GM19463 (cell line): ENCODE data around the gene ANXA2R.
A peak's percentile ranks its signal among the peaks of the same experiment; 100 is the strongest.
"Not testable (repeated sequence)": the region's sequence is repeated elsewhere in the genome, so short reads cannot be mapped to it uniquely, and the experiment has no call there.

Source experiments
- ATAC-seq: cut with Tn5 transposase; IDR thresholded peaks from one replicate; pipeline ENCODE4 v1.9.1; 2021; ENCODE audit warnings: mild to moderate bottlenecking, moderate library complexity; ENCODE audit not compliant: unreplicated experiment

The ANXA2R gene, protein sequence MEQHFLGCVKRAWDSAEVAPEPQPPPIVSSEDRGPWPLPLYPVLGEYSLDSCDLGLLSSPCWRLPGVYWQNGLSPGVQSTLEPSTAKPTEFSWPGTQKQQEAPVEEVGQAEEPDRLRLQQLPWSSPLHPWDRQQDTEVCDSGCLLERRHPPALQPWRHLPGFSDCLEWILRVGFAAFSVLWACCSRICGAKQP

DNA sequence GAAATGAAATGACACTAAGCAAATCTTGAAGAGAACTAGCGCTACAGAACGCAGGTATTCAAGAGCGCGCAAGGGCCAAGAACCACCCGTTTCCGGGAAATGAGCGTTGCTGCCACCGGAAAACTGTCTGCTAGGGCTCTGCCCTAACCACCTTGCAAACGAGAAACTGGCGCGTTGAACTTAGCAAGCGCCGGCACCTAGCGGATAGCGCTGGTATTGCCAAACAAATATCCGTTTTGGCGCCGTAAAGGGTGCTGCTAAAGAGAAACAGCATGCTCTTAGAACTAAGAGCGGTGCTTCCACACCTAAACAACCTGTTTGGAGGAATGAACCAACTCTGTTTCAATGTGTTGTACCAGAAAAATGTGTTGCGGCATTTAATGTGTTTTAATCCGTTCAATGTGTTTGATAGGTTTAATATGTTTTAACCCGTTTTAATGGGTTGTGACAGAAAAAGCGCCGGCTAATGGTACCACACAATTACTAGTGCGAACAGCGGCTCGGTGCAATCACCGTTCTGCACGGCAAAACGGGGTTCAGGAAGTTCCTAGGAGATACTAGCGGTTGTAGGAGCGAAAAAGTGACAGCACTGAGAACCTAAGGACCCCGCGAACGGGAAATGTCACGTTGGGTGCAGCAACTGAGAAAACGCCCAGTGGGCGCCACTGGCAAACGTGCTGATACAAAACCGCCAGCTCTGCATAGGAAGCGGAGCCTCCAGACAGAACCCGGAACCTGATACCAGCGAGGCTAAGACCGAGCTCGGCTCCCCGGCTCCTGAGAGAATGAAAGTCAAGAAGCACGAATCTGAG is at the start of gene ANXA2R:
ANXA2R (minus strand) TSS at position 33 of the 812 bp plus-strand sequence. CDS start 273 bp downstream, outside the sequence.
- ATAC-seq, result peak; percentile 28

DNA sequence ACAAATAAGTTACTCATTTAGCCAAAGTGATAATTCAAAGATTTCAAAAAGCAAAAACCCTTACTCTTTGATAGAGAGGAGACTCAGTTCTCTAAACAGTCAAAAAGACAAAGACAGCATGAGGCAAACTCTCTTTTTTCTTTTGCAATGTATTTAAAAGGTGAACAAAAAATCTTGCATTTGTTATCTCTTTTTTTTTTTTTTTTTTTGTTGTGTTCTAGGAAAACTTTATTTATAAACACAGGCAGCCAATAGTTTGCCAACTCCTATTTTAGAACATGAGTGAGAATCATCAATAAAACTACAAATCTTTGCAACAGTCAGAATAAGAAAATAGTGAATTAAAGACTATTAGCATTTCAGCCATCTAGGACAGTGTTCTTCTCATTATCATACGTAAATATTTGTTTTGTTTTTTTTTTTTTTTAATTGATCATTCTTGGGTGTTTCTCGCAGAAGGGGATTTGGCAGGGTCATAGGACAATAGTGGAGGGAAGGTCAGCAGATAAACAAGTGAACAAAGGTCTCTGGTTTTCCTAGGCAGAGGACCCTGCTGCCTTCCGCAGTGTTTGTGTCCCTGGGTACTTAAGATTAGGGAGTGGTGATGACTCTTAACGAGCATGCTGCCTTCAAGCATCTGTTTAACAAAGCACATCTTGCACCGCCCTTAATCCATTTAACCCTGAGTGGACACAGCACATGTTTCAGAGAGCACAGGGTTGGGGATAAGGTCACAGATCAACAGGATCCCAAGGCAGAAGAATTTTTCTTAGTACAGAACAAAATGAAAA is 46.2 kb upstream of the ANXA2R start:
- not testable (repeated sequence) for ATAC-seq

DNA sequence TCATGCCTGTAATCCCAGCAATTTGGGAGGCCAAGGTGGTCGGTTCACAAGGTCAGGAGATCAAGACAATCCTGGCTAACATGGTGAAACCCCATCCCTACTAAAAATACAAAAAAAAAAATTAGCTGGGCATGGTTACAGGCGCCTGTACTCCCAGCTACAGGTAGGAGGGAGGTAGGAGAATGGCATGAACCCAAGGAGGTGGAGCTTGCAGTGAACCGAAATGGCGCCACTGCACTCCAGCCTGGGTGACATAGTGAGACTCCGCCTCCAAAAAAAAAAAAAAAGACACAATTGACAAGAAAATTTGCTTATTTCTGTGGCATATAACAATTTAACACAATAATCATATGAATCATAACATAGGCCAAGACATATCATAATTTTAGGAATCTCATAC is 45.3 kb upstream of the ANXA2R start:
- ATAC-seq, result no peak

DNA sequence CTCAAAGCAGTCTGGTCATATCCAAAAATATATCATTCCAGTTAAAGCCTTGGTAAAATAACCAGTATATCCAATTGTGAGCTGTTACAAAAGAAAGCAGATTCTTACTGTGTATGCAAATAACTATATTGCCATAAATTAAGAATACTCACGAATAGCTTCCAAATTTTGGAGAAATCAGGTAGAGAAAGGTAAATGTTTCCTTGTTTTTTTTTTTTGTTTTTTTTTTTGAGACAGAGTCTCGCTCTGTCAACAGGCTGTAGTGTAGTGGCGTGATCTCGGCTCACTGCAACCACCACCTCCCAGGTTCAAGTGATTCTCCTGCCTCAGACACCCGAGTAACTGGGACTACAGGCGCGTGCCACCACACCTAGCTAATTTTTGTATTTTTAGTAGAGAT is 44.3 kb upstream of the ANXA2R start:
- not testable (repeated sequence) for ATAC-seq

DNA sequence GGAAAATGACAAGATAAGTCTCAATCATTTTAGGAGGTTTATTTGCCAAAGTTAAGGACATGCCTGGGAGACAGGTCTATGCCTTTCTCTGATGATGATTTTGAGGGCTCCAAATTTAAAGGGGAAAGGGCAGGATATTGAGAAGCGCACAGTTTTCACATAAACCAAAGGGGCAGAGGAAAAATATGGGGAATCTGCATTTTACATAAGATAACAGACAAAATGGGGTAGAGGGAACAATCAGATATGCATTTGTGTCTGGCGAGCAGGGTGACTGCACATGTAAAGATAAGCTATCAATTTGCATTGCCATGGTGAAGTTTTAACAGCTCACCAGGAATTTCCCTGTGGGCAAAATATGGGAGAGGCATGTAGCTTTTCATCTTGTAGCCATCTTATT is 41.2 kb upstream of the ANXA2R start:
- not testable (repeated sequence) for ATAC-seq

DNA sequence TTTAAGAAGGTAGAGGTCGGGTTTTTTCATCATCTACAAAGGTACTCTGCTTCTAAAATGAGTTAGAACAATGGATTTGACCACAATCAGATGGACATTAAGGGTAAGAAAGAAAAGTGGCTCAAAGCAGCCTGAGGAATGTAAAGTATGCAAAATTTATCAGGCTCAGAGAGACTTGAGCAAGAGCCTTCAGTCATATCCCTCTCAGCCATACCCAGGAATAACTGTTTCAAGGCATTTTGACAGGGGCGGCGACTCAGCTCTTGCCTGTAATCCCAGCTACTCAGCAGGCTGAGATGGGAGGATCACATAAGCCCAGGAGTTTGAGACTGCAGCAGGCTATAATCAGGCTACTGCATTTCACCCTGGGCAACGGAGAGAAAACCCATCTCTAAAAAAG is 38.8 kb upstream of the ANXA2R start:
- no peak for ATAC-seq

DNA sequence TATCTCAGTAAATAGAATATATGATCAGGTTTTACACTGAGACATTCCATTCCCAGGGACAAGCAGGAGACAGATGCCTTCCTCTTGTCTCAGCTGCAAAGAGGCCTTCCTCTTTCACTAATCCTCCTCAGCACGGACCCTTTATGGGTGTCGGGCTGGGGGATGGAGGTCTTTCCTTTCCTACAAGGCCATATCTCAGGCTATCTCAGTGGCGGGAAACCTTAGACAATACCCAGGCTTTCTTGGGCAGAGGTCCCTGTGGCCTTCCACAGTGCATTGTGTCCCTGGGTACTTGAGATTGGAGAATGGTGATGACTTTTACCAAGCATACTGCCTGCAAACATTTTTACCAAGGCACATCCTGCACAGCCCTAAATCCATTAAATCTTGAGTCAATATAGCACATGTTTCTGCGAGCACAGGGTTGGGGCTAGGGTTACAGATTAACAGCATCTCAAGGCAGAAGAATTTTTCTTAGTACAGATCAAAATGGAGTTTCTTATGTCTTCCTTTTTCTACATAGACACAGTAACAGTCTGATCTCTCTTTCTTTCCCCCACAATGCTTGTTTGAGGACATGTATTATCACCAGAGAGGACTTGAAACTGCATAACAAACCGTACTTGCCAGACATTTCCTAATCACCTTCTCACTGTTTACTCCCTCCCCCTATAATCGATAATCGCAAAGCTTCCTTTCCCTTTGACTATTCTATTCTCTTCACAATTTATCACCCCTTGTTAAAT is 37.5 kb upstream of the ANXA2R start:
- ATAC-seq, result not testable (repeated sequence)

DNA sequence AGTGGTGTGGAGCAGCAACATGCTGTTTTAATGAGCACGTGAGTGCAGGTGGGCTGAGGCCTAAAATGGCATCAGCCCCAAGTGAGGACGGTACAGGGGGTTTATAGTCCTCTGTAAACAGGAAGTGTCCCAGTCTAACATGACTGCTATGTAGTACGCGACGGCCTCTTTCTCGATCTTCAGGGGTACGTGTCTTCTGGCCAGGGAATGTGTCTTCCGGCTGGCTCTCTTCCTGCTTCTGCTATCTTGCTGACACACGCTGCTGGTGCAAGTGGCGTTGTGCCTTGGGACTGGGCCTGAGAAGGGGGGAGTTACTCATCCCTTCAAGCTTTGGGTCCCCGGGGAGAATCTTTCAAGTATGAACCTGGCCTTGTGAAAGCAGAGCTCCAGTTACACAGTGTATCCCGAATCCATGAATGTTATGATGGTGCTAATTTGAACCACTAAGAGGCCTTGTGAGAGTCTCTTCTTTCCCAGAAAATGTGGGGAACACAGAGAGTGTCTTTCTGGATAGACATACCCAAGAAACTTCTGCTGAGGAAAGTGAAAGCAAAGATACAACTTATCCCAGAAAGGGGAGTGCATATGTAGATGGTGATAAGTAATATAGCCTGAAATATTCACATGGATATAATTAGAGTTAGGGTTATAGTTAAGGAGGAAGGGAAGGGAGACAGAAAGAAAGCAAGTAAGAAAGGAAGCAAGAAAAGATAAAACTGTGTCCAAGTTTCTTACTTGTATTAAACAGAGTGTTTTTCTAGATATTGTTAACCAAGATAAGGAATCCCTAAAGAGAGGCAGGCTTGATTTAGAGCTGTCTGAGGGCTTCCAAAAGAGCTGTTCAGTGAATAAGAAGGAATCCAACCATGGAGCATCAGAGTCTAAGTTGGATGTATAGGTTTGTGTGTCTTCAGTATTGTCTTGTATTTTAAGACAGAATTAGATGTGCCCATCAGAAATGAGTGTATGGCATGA is 35.5 kb upstream of the ANXA2R start:
- ATAC-seq, result no peak

DNA sequence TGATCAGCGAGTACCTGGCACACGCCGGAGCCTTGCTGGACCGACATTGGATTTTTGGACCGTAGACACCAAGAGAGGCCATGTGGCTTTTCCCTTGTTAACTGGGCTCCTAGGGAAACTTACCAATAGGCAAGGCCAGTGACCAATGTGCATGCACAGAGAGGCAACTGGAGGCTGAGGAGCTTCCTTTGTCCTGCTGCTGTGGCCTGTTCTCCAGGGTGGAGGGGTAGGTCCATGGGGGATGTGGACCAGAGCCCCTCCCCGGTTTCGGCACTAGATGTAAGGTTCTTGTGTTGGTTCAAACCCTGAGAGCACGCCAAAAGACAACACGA is 34.8 kb upstream of the ANXA2R start:
- ATAC-seq, result no peak

DNA sequence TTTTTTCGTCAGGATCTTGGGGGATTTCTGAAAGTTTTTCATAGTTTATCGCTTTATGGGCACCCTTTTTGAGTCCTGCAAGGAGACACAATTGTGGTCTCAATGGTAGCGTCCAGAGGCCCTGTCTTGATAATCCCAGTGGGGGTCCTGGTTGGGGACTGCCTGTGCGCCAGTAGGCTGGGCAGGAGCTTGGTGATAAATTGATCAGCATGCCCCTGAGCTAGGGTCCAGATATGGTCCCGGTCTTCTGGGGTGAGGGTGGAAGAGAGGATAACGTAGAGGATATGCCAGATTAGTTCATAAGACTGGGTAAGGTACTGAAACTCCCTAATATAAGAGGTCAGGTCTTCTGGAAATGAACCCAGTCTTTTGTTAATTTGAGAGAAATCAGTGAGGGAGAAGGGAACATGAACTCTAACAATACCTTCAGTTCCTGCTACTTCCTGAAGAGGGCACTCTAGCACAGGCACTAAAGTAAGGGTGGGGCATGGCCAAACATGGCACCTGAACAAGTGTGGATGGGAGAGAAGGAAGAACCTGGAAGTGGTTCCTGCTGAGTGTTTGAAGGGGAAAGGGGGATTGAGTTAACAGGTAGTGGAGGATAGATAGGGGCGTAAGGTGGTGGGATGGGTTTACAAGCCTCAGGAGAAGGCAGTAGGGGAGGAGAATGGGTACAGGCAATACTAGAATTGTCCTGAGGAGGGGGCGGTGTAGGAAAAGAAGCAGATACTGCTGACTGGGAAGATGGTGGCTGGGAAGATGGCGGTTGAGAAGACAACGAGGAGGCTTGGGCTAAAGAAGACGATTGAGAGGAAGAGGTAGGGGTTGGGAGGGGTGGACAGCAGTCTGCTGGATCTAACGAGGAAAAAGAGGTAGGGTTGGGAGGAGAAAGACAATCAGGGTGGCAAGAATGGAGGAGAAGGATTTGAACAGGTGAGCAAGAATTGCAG is 33.8 kb upstream of the ANXA2R start:
- no peak for ATAC-seq

DNA sequence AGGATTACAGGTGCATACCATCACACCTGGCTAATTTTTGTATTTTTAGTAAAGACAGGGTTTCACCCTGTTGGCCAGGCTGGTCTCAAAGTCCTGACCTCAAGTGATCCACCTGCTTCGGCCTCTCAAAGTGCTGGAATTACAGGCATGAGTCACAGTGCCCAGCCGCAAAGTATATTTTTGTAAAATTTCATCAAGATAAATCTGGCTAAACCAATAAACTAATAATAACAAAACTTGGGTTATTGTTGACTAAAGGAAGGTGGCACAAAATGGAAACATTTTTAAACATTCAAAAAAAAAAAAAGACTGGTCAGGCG is 29.2 kb upstream of the ANXA2R start:
- ATAC-seq, result not testable (repeated sequence)

DNA sequence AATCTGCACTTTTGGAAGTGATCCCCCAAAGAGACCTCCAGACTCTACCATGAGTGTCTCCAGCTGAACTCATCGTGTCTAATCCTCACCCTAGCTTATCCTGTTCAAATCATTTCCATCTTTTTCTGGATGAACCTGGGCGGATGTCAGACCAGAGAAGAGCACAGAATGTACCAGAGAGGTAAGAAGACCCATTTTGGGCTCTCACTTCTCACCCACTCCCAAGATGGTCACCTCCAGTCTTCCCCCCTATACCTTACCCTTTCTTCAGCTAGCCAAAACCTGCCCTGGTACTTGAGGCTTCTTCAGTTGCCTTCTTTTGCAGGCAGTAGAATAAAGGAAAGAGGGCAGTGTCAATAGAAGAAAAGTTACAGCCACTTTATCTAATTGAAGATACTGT is 27.9 kb upstream of the ANXA2R start:
- no peak for ATAC-seq

DNA sequence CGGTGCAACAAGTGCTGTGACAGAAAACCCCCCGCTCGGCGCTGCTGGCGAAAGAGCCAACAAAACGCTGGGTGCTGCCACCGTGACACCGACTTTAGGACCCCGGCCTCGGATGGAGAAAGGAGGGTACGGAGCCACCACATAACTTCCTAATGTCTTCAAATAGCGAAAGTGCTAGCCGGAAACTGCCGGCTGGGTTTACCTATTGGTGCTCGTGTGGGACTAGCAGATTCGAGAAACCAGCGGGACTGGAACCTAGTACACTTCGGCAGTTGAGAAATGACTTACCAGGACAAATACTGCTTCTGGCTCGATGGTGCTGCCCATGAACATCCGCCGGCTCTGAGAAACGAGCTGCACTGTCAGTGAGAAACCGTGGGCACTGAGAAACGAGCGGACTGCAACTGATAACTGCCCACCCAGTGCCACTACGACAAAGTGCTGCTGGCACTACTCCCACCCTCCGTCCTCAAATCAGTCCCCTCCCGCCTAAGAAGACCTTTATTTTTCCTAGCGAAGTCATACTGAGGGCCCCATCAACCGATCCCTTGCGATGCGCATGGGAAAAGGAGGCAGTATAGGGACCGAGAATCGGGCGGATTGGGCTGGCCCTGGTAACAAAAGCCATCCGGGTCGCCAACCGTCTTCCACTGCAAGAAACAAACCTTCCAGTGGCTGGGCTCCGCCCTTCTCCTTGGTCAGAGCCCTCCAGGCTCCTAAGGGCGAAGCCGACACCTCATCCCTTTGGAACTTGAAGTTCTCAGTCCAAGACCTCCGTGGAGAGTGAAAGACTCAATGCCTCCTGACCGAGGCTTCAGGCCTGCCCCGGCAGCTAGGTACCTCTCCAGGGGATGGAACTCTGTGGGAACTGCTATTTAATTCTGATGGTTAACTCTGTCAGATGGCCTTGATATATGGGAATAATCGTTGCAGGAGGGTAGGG is 27.0 kb upstream of the ANXA2R start:
- ATAC-seq, result peak; percentile 33

DNA sequence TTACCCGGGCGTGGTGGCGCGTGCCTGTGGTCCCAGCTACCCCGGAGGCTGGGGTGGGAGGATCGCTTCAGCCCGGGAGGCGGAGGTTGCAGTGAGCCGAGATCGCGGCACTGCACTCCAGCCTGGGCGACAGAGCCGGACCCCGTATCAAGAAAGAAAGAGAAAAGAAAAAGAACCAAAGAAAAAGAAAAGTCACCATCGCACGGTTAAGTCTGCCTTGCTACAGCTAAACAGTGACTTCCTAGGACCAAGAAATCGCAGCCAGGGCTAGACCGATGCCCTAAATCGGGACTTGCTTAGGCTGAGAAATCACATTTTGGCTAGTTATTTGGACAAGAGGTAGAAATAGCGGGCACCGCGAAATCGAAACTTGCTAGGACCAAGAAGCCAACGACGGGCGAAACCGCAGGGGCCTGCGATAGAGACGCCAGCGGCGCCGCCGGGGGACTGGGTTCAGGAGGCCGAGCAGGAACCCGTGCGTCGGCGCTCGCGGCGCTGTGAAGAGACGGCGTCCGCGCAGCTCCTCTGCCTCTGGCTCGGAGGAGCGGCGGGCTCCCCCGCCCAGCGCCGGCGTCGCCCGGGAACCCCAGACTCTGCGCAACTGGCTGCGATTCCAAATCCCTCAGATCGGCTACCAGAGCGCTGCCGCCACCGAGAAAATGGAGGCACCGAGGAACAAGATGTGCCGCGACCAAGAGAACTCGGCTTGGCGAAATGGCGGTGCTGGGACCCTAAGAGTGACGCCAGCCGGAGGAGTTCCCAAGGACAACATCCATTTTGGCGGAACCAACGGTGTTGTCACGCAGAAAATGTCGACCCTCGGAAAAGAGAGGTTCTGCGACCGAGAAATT is 26.1 kb upstream of the ANXA2R start:
- ATAC-seq, result peak; percentile 36

DNA sequence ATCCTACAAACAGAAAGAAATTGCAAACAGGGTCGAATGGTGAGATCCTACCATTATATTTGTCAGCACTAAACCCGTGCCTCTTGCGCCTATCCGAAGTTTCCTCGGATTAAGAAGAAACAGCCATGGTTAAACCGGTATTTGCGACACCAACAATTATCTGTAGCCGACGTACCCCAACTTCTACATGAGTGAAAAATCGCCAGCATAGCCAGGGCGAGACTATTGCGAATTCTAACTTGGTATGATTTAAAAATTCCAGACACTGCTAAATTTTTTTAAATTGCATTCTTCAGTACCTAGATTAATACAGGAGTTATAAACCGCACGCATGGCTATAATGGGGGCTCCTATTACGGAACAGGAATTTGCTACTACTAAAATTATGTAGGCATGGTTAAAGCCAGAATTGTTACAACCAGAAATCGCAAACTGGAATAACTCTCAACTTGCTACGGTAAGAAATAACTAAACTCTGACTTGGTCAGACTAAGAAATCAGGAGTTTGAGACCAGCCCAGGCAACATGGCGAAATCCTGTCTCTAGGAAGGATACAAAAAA is 25.3 kb upstream of the ANXA2R start:
- ATAC-seq, result no peak

DNA sequence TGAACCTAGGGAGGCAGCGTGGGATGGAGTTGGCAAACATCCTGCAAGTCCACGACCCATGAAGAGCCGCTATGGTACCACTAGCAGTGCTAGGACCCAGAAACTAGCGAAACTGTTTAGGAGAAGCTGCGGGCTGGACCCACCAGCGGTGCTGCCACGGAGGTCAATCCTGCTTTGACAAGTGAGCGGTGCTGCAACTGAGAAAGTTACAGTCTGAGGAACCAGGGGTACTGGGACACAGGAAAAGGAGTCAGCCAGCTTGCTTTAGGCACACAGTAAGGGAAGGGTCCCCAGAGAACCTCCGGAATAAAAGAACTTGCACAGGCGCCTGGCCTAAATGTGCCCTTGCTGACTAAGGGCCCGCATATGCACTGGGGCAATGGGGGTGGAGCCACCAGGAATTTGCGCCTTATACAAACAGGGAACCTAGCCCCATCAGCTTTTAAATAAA is 23.6 kb upstream of the ANXA2R start:
- ATAC-seq, result no peak
